Stimulated activated naive B cell treated with anti-CD40 and anti-IgM and Interleukin-4, amounts not matched to agents 10 μg/mL and 1 μg/mL and 100 μg/mL, for 72 hours (primary cell): ENCODE results near the gene ITGB5.

Source experiments
- ATAC-seq, 2 donors: fragments of 150-1000 bp; cut with Tn5 transposase; replicated peaks; 2 replicates each; pipeline ENCODE4 v1.10.0; 2021; ENCODE audit warnings: moderate library complexity in 1 of 2
- DNase-seq: peaks from one replicate; pipeline ENCODE4 v3.0.0; 2021
- H3K27ac Mint-ChIP-seq: one replicate; pipeline ENCODE4 v1.8.0; 2022; ENCODE audit warnings: mild to moderate bottlenecking, mixed read lengths
- H3K27me3 Mint-ChIP-seq, 2 donors: one replicate each; pipeline ENCODE4 v1.8.0; 2022; ENCODE audit warnings: mixed read lengths in 2 of 2
- H3K36me3 Mint-ChIP-seq, 2 donors: one replicate each; pipeline ENCODE4 v1.8.0; 2022; ENCODE audit warnings: mixed read lengths in 2 of 2, mild to moderate bottlenecking in 1 of 2
- H3K4me1 Mint-ChIP-seq, 2 donors: one replicate each; pipeline ENCODE4 v1.8.0; 2022; ENCODE audit warnings: mixed read lengths in 2 of 2, mild to moderate bottlenecking in 1 of 2
- H3K4me3 Mint-ChIP-seq, 2 donors: one replicate each; pipeline ENCODE4 v1.8.0; 2022; ENCODE audit warnings: mild to moderate bottlenecking in 2 of 2, mixed read lengths in 2 of 2, moderate library complexity in 1 of 2
- H3K9me3 Mint-ChIP-seq, 2 donors: one replicate each; pipeline ENCODE4 v1.8.0; 2022; ENCODE audit warnings: mixed read lengths in 2 of 2, mild to moderate bottlenecking in 1 of 2

ITGB5 gene

GRCh38 chr3:124722589-124722988, 164.6 kb downstream of the ITGB5 start:
- peaks cover 0 to 2% of the 10 kb centered on the region in 2 donors for H3K4me1 Mint-ChIP-seq

GRCh38 chr3:124714223-124714853, 172.8 kb downstream of the ITGB5 start:
- no peaks in the 10 kb centered on the region for H3K36me3 Mint-ChIP-seq
- peaks cover 35 to 49% of the 10 kb centered on the region in 2 donors for H3K27me3 Mint-ChIP-seq
- H3K9me3 Mint-ChIP-seq = no peaks in the 10 kb centered on the region
- H3K4me1 Mint-ChIP-seq = no peaks in the 10 kb centered on the region
- no peak overlapping the region for H3K4me3 Mint-ChIP-seq
- no peak overlapping the region for H3K27ac Mint-ChIP-seq
- DNase-seq (no peak), ATAC-seq (no peak)

More at GRCh38 chr3:124722589-124722988, 164.6 kb downstream of the ITGB5 start:
- ATAC-seq (no peak), DNase-seq (no peak)
- no peaks in the 10 kb centered on the region for H3K36me3 Mint-ChIP-seq
- peaks cover 39 to 45% of the 10 kb centered on the region in 2 donors for H3K27me3 Mint-ChIP-seq
- no peak overlapping the region for H3K27ac Mint-ChIP-seq
- no peak overlapping the region for H3K4me3 Mint-ChIP-seq
- H3K9me3 Mint-ChIP-seq = no peaks in the 10 kb centered on the region
